Measurements from ENCODE around the gene NCOA7.
"Not testable (repeated sequence)": the region's sequence is repeated elsewhere in the genome, so short reads cannot be mapped to it uniquely, and the experiment has no call there.

The NCOA7 gene

DNA sequence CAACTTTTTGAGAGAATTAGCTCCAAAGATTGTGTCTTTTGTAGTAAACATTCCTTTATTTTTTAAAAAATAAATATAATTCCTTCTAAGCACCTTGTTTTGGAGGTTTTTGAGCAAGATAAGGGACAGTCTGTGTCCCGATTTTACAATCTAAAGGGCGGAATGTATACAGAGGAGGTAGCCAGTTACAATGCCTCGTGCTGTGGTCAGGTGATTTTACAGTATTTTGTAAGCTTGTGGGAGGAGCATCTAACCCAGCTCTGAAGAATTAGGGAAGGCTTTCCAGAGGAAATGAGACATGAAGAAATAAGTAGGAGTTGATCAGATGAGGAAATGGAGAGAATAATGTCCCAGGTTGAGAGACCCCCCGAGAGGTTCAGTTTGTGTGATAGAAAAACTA, 167.1 kb downstream of the NCOA7 start:
- H3K27ac Mint-ChIP-seq, result no peak overlapping the region
- no peak overlapping the region for H3K4me3 Mint-ChIP-seq
- peaks cover 6% of the 10 kb centered on the region for H3K36me3 Mint-ChIP-seq (ENCODE audit: low read depth)
- H3K27me3 Mint-ChIP-seq, result no peaks in the 10 kb centered on the region
- H3K9me3 Mint-ChIP-seq, result no peaks in the 10 kb centered on the region
- H3K4me1 Mint-ChIP-seq (ENCODE audit: low read depth), result peaks cover 17% of the 10 kb centered on the region
- DNase-seq, result no peak

DNA sequence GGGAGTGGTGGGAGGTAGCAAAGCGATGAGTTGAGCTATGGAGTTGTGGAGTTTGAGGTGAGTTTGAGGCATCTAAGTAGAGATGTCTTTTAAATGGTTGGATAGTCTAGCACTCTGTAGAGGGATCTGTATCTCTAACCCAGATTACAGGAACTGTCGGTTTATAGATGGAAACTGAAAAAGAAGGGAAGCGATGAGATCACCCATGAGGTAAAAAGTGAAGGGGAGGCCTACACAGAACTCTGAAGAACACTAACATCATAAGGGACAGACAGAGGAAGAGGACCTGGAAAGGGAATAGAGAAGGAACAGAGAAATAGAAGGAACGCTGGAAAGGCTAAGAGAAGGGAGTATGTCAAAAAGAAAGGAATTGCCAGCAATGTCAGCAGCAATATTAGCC, 168.3 kb downstream of the NCOA7 start:
- Mint-ChIP-seq H3K4me3 (no peak overlapping the region), H3K36me3 (ENCODE audit: low read depth) (peaks cover 6% of the 10 kb centered on the region), H3K27me3 (no peaks in the 10 kb centered on the region), H3K4me1 (ENCODE audit: low read depth) (peaks cover 26% of the 10 kb centered on the region), H3K9me3 (no peaks in the 10 kb centered on the region), H3K27ac (no peak overlapping the region)
- no peak for DNase-seq

DNA sequence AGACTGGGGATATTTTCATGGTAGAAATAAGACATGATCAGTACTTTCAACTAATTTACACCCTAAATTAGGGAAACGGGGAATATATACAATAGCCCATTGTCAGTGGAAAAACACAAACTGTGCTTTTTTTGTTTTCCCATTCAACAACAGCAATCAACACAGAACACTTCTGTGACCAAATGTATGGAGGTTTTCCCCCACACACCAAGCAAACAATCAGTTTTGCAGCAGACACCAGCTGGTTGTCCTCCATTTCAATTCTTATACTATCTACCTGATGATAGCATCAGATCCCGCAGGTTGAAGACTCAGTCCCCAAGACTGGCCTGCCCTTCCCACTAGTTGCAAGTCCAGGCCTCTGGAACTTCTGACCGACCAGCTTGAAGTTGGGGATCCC, 170.4 kb downstream of the NCOA7 start:
- H3K4me3 Mint-ChIP-seq, result no peak overlapping the region
- no peaks in the 10 kb centered on the region for H3K9me3 Mint-ChIP-seq
- no peak for DNase-seq
- peaks cover 26% of the 10 kb centered on the region for H3K4me1 Mint-ChIP-seq (ENCODE audit: low read depth)
- peaks cover 7% of the 10 kb centered on the region for H3K36me3 Mint-ChIP-seq (ENCODE audit: low read depth)
- H3K27ac Mint-ChIP-seq, result no peak overlapping the region
- H3K27me3 Mint-ChIP-seq, result no peaks in the 10 kb centered on the region

DNA sequence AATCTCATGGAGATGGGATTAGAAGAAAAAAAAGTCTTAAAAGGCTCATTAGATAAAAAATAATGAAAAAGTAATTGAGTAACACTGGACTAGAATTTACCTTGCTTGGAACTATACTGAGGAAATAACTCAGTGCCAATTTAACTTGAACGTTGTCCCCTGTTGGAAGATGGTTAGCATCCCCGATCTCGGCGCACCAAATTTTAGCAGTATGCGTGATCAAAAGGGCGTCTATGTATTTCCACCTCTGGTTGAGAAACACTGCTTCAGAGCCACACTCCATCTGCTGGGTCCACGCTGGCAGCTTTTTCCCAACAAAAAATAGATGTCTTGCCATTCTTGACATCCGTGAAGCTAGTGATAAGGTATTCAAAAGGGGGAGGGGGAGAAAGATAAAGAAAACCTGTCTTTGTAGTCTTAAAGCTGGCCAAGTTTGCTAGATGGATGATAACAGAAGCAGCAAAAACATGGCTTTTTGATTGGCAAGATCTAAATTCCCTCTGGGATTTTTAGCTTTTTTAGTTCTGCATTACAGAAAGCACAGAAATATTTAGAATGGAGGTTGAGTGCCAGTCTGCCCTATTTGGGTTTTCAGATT, 172.2 kb downstream of the NCOA7 start:
- no peak overlapping the region for H3K4me3 Mint-ChIP-seq
- H3K27me3 Mint-ChIP-seq, result no peaks in the 10 kb centered on the region
- H3K36me3 Mint-ChIP-seq (ENCODE audit: low read depth), result peaks cover 21% of the 10 kb centered on the region
- DNase-seq, result no peak
- H3K9me3 Mint-ChIP-seq, result no peaks in the 10 kb centered on the region
- no peak overlapping the region for H3K27ac Mint-ChIP-seq
- H3K4me1 Mint-ChIP-seq (ENCODE audit: low read depth), result peaks cover 29% of the 10 kb centered on the region

DNA sequence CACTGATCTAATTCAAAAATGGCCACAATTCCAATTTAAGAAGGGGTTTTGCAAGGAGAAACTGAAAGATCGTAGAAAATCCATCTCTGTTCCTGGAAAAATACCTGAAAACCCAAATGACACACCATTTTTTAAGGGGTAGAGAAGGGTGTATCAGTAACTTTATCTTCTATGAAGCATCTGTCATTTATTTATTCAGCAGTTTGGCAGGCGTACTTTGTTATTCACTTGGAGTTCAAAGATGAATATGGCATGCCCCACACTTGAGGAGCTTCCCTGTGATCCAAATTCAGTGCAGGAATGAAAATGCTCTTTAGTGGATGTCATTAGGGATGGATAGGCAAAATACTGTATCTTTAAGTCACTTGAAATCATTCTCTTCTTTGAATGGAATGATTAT, 173.1 kb downstream of the NCOA7 start:
- no peak for DNase-seq
- no peaks in the 10 kb centered on the region for H3K9me3 Mint-ChIP-seq
- H3K36me3 Mint-ChIP-seq (ENCODE audit: low read depth), result peaks cover 30% of the 10 kb centered on the region
- H3K4me1 Mint-ChIP-seq (ENCODE audit: low read depth), result peaks cover 35% of the 10 kb centered on the region
- no peak overlapping the region for H3K27ac Mint-ChIP-seq
- no peak overlapping the region for H3K4me3 Mint-ChIP-seq
- H3K27me3 Mint-ChIP-seq, result no peaks in the 10 kb centered on the region

DNA sequence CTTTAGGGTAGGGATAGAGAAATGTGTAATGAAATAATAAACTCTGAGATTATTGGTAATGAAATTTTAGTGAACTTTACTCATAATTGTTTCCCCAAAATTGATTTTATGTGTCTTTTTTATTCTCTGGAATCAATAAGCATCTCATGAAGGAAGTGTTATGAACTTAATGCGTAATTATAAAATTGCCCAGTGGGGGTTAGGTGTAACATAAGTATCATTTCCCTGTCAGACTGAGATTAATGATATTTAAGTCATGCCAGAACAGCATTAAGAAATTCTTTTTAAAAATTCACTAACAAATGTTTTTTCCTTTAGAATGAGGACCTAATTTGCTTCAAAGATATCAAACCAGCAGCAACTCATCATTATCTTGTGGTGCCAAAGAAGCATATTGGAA, 175.8 kb downstream of the NCOA7 start:
- Mint-ChIP-seq H3K27ac (no peak overlapping the region), H3K9me3 (no peaks in the 10 kb centered on the region), H3K27me3 (no peaks in the 10 kb centered on the region), H3K36me3 (ENCODE audit: low read depth) (peaks cover 35% of the 10 kb centered on the region), H3K4me1 (ENCODE audit: low read depth) (peaks cover 37% of the 10 kb centered on the region), H3K4me3 (no peak overlapping the region)
- DNase-seq, result no peak

DNA sequence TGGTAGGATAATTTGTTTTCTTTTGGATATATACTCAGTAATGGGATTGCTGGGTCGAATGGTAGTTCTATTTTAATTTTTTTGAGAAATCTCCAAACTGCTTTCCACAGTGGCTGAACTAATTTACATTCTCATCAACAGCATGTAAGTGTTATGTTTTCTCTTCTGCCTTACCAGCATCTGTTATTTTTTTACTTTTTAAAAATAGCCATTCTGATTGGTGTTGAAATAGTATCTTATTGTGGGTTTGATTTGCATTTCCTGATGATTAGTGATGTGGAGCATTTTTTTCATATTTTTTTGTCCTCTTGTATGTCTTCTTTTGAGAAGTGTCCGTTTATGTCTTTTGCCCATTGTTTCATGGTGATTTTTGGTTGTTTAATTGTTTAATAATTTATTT, 177.7 kb downstream of the NCOA7 start:
- no peak overlapping the region for H3K4me3 Mint-ChIP-seq
- no peaks in the 10 kb centered on the region for H3K27me3 Mint-ChIP-seq
- peaks cover 46% of the 10 kb centered on the region for H3K36me3 Mint-ChIP-seq (ENCODE audit: low read depth)
- peaks cover 28% of the 10 kb centered on the region for H3K4me1 Mint-ChIP-seq (ENCODE audit: low read depth)
- no peaks in the 10 kb centered on the region for H3K9me3 Mint-ChIP-seq
- H3K27ac Mint-ChIP-seq, result no peak overlapping the region
- DNase-seq, result no peak

DNA sequence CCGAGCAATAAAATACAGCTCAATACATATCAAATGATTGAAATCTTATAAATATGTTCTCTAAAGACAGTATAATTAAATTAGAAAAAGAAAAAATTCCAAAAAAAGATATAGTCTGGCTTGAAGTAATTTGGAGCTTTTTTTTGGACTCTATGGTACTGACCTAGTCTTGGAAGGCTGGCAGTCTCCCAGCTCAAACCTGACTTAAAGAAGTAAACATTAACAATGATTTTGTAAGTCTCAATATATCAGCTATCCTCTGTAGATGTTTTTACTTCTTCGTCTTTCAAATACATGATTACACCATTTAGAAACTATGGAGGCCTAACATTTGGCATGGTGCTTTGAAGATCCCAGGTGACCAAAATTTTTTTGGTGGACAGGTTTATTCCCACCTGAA, 180.0 kb downstream of the NCOA7 start:
- Mint-ChIP-seq H3K27ac (peak overlapping the region; percentile 48), H3K27me3 (no peaks in the 10 kb centered on the region), H3K36me3 (ENCODE audit: low read depth) (peaks cover 64% of the 10 kb centered on the region), H3K9me3 (no peaks in the 10 kb centered on the region), H3K4me3 (no peak overlapping the region), H3K4me1 (ENCODE audit: low read depth) (peaks cover 24% of the 10 kb centered on the region)
- no peak for DNase-seq

DNA sequence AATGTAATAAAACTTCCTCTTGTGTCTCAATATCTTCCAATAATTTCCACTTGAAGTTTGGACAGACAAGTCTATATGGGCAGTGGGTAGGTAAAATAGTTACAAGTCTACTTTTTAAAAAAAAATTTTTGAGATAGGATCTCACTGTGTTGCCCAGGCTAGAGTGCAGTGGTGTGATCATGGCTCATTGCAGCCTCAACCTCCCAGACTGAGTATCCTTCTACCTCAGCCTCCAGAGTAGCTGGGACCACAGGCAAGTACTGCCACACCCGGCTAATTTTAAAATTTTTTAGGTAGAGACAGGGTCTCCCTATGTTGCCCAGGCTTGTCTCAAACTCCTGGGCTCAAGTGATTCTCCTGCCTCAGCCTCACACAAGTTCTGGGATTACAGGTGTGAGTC, 181.7 kb downstream of the NCOA7 start:
- not testable (repeated sequence) for H3K4me3 Mint-ChIP-seq, DNase-seq, H3K9me3 Mint-ChIP-seq, H3K27me3 Mint-ChIP-seq
- peaks cover 62% of the 10 kb centered on the region for H3K36me3 Mint-ChIP-seq (ENCODE audit: low read depth)
- peak overlapping the region; percentile 26 for H3K27ac Mint-ChIP-seq
- H3K4me1 Mint-ChIP-seq (ENCODE audit: low read depth), result peaks cover 22% of the 10 kb centered on the region

DNA sequence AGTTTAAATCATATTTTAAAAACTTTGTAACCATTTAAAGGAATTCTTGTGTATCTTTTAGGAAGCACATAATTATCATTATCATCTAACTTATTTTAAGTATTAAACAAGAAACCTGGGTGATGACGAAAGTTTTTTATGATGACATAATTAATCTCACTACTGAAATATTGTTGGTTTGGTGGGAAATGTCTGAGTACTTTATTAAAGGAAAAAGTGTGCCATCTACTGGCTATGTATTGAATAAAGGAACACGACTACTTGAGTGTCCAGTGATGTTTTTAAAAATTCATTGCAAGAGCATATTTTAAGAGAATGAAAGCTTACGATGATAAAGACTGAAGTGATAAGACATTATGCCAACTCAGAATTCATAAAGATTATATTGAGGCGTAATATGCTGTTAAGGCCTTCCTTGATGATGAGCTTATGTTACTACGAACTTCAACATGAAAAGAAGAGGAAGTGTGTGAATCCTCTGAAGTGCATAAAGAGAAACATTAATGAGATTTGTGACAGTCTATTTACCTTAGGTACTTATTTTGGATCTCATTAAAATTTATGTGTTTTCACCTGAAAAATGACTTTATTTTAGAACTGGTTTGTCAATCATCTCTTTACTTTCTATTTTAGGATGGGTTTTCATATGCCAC, 183.6 kb downstream of the NCOA7 start:
- Mint-ChIP-seq H3K9me3 (no peaks in the 10 kb centered on the region), H3K4me1 (ENCODE audit: low read depth) (peaks cover 9% of the 10 kb centered on the region), H3K4me3 (no peak overlapping the region), H3K27ac (no peak overlapping the region), H3K27me3 (no peaks in the 10 kb centered on the region), H3K36me3 (ENCODE audit: low read depth) (peaks cover 47% of the 10 kb centered on the region)
- DNase-seq, result no peak

DNA sequence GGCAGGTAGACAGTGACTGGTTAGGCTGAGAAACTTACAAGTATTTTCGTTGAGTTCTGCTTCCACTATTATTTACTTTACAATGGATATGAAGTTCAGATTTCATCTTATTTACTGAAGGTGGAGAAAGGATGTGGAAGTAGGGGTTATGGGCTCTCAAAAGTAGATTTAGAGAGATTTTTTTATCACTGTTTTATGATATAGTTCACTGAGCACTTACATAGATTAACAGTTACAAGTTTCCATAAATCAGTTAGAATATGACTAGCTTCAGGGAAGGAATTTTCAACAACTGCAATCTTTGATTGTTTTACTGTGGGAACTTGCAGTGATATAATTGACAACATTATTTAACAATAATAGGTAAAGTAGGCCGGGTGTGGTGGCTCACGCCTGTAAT, 188.3 kb downstream of the NCOA7 start:
- Mint-ChIP-seq H3K4me1 (ENCODE audit: low read depth) (peaks cover 5% of the 10 kb centered on the region), H3K36me3 (ENCODE audit: low read depth) (peaks cover 24% of the 10 kb centered on the region), H3K27me3 (no peaks in the 10 kb centered on the region), H3K9me3 (no peaks in the 10 kb centered on the region), H3K4me3 (no peak overlapping the region), H3K27ac (no peak overlapping the region)
- DNase-seq, result no peak

Data from activated T-cell treated with anti-CD3 and anti-CD28 coated beads, Interleukin-2, amount 50 U/mL, for 24 hours (primary cell).